Medulla oblongata (tissue), 1 donor: ENCODE data around the gene HK1.

Source experiments
- DNase-seq: peaks from one replicate; pipeline ENCODE4 v3.0.0-alpha.2; 2015; ENCODE audit errors: extremely low spot score

The HK1 gene

GRCh38 chr10:69345890-69346474 is 67.7 kb downstream of the HK1 start:
- DNase-seq: no peak

GRCh38 chr10:69346776-69347175 is 68.5 kb downstream of the HK1 start:
- DNase-seq: no peak

GRCh38 chr10:69348816-69349541 is 70.7 kb downstream of the HK1 start:
- peak; percentile 46 for DNase-seq

- DNase-seq: no peak
Observed at GRCh38 chr10:69349542-69349888, 71.2 kb downstream of the HK1 start.

GRCh38 chr10:69351589-69351988 is 73.3 kb downstream of the HK1 start:
- DNase-seq: no peak

- DNase-seq: no peak
Observed at GRCh38 chr10:69352569-69353264, 74.4 kb downstream of the HK1 start.

- DNase-seq: no peak
Observed at GRCh38 chr10:69353977-69354635, 75.8 kb downstream of the HK1 start.

- no peak for DNase-seq
Observed at GRCh38 chr10:69356187-69356586, 77.9 kb downstream of the HK1 start.

GRCh38 chr10:69358148-69358795 is 80.0 kb downstream of the HK1 start:
- no peak for DNase-seq

GRCh38 chr10:69359148-69359547 is 80.9 kb downstream of the HK1 start:
- no peak for DNase-seq

- no peak for DNase-seq
Observed at GRCh38 chr10:69359594-69359993, 81.3 kb downstream of the HK1 start.

GRCh38 chr10:69360485-69361302 is 82.4 kb downstream of the HK1 start:
- DNase-seq: no peak

GRCh38 chr10:69361303-69361614 is 83.0 kb downstream of the HK1 start:
- DNase-seq: no peak

GRCh38 chr10:69362471-69362954 is 84.2 kb downstream of the HK1 start:
- DNase-seq: no peak

GRCh38 chr10:69363666-69364065 is 85.4 kb downstream of the HK1 start:
- no peak for DNase-seq

- no peak for DNase-seq
Observed at GRCh38 chr10:69364232-69364940, 86.1 kb downstream of the HK1 start.

- DNase-seq: no peak
Observed at GRCh38 chr10:69366738-69367137, 88.4 kb downstream of the HK1 start.

GRCh38 chr10:69367469-69367868 is 89.2 kb downstream of the HK1 start:
- no peak for DNase-seq

- DNase-seq: no peak
Observed at GRCh38 chr10:69372126-69372980, 94.1 kb downstream of the HK1 start.

- DNase-seq: no peak
Observed at GRCh38 chr10:69374242-69374641, 95.9 kb downstream of the HK1 start.
